Activated T-cell treated with anti-CD3 and anti-CD28 coated beads for 4 hours (primary cell): ENCODE data around the gene BBS1.
A peak's percentile ranks its signal among the peaks of the same experiment; 100 is the strongest.

Experiments
- DNase-seq: peaks from one replicate; pipeline ENCODE4 v3.0.0-alpha.2; 2020

The BBS1 gene

DNA sequence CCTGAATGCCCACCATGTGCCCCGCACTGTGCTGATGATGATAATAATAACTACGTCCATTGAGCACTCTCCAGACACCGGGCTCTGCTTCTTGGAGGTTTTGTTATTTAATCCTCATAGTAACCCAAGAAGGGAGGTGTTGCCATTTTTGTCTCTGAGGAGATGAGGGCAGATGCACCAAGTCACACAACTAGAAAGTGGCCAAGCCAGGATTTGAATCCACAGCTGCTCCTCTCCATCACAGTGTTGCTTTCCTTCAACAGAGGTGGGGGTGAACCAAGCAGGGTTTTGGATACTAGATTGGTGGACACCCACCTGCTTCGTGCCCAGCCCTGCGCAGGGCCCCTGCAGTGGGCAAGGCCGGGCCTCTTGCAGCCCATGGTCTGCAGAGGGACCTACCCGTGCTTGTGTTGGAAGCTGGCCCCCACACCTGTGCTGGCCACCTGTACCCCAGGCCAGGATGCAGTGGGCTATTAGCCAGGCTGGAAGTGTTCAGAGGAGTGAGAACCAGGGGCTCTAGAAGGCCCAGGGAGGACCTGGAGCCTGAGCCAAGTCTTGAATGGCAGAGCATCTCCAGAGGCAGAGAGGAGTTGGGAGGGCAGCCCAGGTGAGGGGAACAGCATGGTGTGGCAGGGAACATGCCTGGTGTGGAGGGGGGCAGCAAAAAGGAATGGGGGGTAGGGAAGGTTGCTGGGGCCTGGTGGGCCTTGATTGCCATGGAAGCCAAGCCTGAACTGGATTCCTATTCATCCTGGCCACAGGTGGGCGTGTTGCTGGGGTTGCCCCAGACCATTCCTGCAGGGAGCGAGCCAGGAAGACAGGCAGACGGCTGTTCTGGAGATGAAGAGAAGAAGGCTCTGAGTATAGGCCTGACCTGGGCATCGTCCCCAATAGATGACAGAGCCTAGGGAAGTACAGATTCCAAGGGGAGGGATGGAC is 32.9 kb upstream of the BBS1 start:
- no peak for DNase-seq

DNA sequence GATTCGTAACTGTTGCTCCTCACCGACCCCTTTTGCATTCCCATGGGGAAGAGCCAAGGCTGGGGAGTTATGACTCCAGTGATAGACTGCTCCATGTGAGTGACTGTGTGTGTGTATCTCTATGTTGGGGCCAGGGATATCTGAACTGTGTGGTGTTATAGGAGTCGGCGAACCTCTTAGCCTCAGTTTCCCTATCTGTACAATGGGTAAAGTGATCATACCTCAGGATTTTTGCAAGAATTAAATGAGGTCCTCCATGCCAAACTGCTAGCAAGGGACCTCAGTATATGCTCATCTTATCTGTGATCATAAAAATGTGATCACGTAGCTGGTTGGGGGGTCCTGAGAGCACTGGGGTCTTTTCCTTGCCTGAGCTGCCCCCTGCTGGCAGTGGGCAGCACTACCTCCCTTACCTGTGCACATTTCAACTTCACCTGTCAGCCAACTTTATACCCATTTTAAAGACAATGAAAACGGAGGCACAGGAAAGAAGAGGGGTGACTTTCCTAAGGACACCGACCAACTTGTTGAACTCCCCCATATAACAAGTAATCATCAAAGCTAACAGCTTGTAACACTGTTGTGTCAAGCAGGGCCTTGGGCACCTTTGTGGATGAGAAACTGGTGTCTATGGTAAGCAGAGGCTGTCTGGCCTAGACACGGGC is 31.6 kb upstream of the BBS1 start:
- peak; percentile 19 for DNase-seq

DNA sequence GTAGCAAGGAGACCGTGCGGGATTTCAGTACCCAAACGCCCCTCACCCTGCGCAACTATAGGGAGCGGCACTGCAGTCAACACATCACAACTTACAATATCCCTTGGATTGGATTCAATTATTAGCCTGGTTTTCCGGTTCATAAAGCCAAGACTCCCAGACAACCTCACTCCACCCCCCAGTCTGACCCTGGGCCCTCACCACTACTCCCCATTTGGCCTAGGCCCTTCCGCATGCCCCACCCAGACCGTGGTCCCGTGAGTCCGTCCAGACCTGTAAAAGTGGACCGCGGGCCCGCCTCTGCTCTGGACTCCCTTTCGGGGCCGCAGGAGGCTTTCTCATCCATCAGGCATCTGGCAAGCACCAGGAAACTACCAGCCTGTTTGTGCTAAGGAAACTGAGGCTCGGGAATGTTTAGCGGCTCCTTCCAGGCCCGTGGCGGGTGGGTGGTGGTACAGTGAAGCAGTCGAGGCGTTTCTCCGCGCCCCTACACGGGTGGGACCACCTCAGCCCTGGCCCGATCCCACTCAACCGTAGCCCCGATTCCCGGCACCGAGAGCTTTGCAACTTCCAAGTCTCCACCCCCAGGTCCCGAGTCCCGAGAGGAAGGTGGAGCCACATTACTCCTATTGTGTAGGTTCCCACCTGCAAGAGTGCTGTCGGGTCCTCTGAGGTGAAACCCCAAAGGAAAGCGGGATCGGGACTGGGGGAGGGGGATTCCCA is 30.9 kb upstream of the BBS1 start:
- DNase-seq, result no peak

DNA sequence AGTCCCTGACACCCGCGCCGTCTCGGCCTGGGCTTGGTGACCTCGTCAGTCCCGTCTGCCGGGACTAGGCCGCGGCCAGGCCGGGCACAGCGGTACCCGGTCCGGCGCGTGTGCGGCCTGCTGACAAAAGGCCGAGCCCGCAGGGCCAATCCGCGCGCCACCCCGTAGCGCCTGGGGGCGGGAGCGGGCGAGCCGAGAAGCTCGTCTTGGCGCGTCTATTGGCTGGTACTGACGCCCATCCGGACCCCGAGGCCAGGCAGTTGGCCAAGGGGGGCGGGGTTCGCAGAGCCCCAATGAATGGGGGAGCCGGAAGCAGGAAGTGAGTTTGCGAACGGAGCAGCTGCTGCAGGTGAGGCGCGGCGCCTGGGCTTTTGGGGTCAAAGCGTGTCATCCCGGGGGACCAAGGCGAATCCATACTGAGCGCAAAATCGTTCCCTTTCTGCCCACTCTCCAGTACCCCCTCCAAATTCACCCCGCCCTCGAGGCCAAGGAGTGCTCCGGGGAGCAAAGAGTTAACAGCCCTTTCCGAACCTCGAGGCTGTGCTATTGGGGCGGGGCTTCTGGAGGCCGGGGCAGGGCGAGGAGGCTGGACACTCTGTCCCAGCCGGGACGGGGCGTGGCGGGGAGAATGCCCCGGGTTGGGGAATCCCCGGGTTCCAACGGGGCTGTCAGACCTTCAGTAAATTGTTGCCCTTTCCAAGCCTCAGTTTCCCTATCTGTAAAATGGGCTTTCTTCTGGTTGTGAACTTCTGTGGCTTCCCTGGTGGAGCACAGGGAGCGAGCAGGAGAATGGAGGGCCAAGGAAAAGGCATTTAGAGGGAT is 30.1 kb upstream of the BBS1 start, which contains the start of gene DPP3:
DPP3 (plus strand) TSS at position 318 of the 822 bp plus-strand sequence. CDS start 1,767 bp downstream, outside the sequence.
- DNase-seq, result peak; percentile 86

DNA sequence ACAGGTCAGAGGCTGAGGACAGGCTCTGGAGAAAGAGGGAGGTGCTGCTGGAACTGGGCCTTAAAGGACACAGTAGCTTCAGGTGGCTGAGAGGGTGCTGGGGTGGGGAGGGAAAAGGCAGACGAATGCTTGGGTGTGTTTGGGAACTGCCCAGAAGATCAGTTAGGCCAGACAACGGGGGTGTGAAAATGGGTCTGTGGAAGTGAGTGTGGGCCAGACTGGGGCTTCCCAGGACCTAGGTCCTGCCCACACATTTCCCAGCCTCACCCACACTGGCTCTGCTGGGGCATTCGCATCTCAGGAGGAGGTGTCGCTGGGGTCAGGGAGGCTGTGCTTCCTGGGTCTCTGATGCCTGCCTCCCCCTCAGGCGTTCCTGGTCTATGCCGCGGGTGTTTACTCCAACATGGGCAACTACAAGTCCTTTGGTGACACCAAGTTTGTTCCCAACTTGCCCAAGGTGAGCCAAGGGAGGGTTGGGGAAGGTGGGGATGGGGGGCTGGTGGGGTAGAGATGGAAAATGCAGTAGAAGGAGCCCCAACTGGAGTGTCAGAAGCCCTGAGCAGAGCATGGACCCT is 25.5 kb upstream of the BBS1 start:
- DNase-seq, result no peak

DNA sequence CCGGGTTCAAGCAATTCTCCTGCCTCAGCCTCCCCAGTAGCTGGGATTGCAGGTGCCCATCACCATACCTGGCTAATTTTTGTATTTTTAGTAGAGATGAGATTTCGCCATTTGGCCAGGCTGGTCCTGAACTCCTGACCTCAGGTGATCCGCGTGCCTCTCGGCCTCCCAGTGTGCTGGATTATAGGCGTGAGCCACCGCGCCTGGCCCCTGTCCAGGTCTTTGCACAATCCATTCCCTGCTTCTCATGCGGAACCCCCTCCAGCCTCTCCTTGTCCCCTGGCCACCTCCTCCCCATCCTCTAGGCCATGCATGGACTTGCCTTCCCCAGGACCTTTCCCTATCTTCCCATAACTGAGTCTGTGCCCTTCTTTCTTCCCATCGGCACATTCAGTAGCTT is 21.5 kb upstream of the BBS1 start:
- no peak for DNase-seq

DNA sequence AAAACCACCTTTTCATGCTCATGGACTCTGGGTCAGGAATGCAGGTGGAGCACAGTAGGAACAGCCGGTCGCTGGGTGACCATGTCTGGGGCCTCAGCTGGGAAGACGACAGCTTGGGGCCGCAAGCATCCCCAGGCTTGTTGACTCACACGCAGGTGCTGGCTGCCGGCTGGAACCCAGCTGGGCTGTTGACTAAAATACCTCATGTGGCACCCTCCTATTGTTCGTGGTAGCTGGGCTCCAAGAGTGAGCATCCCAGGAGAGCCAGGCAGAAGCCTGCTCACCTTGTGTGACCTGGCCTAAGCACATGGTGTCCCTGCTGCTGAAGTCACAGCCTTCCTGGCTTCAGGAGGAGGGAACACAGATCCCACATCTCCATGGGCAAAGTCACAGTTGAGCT is 20.8 kb upstream of the BBS1 start:
- no peak for DNase-seq

DNA sequence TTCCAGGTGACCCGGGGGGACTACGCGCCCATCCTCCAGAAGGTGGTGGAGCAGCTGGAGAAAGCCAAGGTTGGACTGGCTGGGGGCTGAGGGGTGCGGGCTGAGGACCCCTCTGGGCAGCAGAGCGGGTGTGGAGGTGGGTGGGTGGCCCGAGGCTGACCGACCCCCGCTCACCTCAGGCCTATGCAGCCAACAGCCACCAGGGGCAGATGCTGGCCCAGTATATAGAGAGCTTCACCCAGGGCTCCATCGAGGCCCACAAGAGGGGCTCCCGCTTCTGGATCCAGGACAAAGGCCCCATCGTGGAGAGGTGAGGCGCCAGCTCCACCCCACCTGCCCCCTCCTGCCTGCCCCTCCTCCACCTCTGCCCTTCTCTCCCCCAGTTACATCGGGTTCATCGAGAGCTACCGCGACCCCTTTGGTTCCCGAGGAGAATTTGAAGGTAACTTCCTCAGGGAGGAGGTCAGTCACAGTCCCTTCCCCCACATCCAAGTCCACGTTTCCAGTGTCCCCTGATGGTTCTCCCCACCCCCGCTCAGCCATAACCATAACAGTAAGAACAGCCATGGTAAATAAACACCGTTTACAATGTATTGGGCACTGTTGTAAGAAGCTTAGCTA is 19.0 kb upstream of the BBS1 start:
- DNase-seq, result no peak

DNA sequence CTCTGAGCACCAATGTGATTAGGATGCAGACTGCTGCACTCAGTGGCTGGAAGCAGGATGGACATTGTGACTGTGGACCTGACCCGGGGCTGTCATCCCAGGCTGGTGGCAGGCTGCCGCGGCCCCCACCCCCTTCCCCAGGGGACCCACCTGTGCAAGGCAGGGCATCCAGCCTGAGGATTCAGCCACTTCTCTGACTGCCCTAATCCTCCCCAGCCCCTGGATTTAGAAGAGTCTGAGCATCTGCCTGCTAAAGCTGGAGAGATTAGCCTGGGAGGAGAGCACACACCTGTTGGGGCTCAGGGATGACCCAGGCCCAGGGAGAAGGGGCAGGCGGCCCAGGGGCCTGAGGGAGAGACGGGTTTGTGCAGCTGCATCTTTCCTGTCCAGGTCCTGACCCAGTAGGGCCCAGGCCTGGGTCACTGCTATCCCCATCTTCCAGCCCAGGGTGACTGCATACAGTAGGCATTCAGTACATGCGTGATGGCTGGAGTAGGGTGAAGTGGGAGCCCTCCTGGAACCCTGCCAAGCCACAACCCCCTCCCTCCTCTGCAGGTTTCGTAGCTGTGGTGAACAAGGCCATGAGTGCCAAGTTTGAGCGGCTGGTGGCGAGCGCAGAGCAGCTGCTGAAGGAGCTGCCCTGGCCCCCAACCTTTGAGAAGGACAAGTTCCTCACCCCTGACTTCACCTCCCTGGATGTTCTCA is 18.1 kb upstream of the BBS1 start:
- no peak for DNase-seq

DNA sequence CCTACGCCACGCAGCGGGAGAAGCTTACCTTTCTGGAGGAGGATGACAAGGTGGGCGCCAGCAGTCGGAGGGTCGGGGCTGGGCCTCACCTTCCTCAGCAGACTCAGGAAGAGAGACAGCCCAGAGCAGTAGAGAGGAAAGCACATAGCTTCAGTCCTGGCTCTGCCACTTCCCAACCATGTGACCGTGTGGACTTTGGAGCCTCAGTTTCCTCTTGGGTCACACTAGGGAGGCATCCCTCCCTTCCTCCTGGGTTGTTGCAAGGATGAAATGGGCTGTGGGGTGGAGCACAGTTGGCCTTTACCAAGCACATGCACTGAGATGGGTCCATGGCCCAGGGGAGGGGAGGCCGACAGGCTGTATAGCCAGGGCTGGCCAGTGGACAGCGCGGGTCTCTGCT is 17.3 kb upstream of the BBS1 start:
- no peak for DNase-seq

DNA sequence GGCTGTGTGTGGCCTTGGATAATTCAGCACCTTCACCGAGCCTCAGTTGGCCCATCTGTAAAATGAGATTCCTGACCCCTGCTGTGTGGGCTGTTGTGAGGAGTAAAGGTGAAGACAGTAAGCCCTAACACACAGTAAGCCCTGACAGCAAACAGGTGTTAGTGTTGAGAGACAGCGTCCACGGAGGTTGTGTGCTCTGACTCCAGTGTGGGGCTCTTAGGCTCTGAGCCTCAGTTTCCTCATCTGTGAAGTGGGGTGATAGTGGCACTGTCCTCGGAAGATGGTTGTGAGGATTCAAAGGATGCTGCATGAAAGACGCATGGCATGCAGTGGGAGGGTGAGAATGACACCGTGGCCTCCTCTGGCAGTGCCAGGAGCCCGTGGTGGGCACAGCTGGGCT is 16.0 kb upstream of the BBS1 start:
- no peak for DNase-seq

DNA sequence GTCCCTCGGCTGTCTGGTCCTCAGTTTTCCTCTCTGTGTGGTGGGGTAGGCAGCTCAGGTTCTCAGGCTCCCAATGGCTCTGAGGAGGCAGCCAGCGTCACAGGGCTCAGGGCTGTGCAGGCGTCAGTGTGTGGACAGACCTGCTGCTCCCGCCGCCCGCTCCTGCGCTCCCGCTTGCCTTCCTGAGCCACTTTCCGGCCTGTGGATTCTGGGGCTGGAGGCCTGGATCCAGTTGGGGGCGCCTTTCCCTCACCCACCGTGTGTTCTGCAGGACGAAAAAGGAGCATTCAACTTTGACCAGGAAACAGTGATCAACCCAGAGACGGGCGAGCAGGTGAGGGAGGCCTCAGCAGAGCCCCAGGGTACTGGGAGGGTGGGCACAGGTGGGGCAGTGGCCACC is 15.5 kb upstream of the BBS1 start:
- no peak for DNase-seq

DNA sequence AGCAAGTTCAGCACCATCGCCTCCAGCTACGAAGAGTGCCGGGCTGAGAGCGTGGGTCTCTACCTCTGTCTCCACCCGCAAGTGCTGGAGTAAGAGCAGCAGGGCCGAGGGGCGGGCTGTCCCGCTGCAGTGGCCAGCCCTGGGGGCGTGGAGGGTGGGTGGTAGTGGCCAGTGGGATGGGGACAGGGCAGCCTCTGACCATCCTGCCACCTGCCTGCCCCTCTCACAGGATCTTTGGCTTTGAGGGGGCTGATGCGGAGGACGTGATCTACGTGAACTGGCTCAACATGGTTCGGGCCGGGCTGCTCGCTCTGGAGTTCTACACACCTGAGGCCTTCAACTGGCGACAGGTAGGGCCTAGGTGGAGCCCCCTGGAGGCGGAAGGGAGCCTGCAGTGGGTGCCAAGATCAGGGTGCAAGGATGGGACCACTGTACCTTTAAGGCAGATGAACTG is 15.0 kb upstream of the BBS1 start:
- DNase-seq, result no peak

DNA sequence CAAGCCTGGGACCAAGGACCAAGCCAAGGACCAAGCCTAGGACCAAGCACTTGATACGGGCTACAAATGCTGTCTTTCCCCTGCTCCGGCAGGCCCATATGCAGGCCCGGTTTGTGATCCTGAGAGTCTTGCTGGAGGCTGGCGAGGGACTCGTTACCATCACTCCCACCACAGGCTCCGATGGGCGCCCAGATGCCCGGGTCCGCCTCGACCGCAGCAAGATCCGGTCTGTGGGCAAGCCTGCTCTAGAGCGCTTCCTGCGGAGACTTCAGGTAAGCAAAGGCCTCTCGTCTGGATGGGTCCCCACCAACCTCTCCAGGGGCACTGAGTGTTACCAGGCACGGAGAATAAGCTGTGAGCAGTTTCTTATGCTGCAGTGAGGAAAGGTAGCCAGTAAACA is 13.2 kb upstream of the BBS1 start:
- DNase-seq, result no peak

DNA sequence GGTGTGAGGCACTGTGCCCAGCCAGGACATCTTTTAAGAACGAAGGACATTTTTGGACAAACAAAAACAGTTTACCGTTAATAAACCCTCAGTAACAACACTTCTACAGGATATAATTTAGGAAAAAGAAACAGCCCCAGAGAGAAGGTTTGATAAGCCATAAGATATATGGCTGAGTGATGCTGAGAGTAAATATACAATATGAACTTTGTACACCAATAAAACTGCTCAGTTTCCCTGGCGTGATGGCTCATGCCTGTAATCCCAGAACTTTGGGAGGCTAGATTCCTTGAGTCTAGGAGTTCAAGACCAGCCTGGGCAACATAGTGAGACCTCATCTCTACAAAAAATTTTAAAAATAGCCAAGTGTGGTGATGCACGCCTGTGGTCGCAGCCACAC is 11.9 kb upstream of the BBS1 start:
- no peak for DNase-seq

DNA sequence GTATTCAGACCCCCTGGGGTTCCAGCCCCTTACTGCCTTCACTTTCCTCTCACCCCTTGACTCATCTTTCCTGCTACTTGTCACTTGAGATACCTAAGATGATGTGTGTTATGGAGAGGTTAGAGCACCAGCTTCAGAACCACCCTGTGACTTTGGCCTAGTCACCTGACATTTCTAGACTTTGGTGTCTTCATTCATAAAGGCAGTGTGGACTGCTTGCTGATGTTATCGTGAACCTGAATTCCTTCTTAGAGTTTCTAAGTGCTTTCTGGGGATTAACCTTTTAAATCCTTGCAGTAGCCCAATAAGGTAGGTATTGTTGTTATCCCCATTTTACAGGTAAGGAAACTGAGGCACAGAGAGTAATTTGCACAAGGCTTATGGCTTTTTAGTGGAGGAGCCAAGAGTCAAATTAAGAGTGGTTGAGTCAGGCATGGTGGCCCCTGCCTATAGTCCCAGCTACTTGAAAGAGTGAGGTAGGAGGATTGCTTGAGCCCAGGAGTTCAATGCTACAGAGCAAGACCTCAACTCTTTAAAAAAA is 5.1 kb upstream of the BBS1 start:
- no peak for DNase-seq

DNA sequence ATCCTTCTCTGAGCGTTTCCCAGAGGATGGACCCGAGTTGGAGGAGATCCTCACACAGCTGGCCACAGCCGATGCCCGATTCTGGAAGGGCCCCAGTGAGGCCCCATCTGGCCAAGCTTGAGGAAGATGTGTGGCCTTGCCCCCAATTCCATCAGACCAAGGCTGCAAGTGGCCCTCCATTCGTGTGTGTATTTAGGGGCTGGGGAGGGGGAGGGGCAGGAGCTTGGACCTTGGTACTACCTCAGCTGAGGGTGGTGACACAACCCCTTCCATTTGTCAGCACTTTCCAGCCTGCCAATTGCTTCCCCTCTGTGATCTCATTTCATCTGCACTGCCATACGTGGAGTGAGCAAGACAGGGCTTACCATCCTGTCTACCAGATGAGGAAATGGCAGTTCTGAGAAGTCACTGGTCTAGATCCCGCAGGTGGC is 1.3 kb upstream of the BBS1 start:
- no peak for DNase-seq

DNA sequence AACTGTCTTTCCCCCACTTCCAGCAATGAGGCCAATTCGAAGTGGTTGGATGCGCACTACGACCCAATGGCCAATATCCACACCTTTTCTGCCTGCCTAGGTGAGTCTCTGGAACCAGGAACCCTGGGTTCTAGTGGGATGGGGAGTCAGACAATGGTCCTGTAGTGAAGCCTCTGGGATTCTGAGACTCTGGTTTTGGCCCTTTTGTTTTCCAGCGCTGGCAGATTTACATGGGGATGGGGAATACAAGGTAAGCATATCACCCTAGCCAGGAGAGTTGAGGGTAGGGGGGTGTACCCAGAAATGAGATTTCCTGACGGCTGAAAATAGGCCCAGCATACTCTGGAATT is 530 bp downstream of the BBS1 start:
- no peak for DNase-seq

DNA sequence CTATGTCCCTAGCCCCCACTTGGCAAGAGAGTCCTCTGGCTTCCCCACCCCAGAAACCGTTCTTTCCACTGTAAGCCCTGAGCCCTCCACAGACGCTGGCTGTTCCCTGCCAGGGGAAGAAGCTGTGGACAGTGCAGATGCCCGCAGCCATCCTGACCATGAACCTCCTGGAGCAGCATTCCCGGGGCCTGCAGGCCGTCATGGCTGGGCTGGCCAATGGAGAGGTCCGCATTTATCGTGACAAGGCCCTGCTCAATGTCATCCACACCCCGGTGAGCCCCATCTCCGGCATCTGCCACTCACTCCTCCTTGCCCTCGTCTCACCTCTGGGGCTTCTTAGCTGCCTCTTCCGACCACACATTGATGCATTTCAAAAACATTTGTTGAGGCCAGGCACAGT is 13.2 kb downstream of the BBS1 start:
- no peak for DNase-seq

DNA sequence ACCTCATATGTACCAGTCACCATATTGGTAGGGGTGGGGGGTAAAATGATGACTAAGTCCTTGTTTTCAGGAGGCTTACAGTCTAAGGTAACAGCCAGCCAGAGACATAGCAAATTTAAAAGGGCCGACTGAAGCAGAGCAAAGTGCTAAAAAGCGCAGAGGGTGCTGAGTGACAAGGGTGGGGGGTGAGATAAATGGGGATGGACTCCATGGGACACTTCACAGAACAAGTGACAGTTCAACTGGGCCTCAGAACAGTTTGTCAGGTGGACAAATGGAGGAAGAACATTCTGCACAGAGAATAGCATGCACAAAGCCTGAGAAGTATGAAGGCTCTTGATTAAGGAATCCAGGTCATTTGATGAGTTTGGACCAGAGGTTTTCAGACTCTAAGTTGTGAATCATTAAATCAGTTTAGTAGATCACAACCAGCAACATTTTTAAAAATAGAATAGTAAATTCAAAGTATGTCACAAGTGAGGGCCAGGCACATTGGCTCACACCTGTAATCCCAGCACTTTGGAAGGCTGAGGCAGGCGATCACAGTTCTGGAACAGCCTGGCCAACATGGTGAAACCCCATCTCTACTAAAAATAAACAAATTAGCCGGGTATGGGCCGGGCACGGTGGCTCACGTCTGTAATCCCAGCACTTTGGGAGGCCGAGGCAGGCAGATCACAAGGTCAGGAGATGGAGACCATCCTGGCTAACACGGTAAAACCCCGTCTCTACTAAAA is 14.0 kb downstream of the BBS1 start:
- DNase-seq, result no peak
